Measurements from ENCODE around the gene HOXB5. TPM values are rescaled to one million over a fixed set of nuclear protein-coding genes. Genes with fewer than 3 reads are reported as not detected.

The HOXB5 gene
- total and polyA plus RNA-seq, 2 donors (not counting 1 experiment from before 2014, with no cell fraction given): not detected

DNA sequence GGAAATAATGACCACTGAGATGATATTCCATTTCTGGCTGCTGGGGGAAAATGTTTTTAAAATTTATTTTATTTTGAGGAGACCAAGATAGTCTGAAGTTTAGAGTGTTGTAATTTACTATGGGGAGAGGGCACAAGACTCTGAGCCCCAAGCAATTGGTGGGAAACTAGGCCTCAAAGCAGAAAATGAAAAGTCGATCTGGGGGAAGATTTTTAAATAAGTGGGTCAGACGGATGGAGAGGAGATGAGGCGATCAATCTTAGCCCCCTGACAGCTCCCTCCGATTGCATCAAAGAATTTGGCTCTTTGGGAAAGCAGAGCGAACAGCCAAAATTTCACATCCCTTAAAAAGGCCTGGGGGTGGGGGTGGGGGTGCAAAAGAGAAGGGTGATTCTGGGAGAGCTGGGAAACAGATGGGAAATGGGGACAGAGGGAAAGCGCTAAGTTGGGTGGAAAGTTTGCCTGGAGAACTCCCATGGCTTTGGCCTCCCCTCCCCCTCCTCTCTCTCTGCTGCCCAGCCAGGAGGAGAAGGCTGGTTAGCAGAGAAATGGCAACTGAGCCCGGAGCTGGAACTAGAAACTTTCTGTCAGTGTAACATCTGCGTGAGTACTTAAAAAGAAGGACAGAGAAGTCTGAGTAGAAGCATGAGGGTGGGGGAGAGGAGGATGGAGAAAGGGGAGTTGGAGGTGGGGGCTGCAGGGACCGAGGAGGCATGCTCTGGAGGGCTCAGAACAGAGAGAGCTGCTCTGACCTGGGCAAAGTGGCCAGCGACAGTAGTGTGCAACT lies 47.2 kb downstream of the HOXB5 start:
- Histone ChIP-seq H3K4me1 (ENCODE audit: control insufficient read depth in 2 of 2, insufficient read depth in 2 of 2, low read length in 2 of 2) (peaks cover 40 to 42% of the 10 kb centered on the region in 2 donors), H3K4me3 (ENCODE audit: control extremely low read depth in 1 of 5, extremely low read depth in 1 of 5, insufficient read depth in 1 of 5, low read depth in 2 of 5, low read length in 4 of 5) (no peak overlapping the region), H3K9me3 (ENCODE audit: control extremely low read depth in 1 of 3, control insufficient read depth in 2 of 3, insufficient read depth in 1 of 3, low read length in 2 of 3) (peaks cover 0 to 12% (median 0%) of the 10 kb centered on the region in 3 donors), H3K9ac (ENCODE audit: low read length) (no peak overlapping the region), H3K27ac (ENCODE audit: low read length in 2 of 2) (no peak overlapping the region), H2AFZ (ENCODE audit: insufficient read depth, low read depth, low read length, poor library complexity, severe bottlenecking) (no peak overlapping the region), H3K27me3 (replicated peaks in 1 of 4; ENCODE audit: control extremely low read depth in 1 of 4, control insufficient read depth in 3 of 4, insufficient read depth in 4 of 4, low read length in 3 of 4) (peaks cover 0 to 55% (median 21%) of the 10 kb centered on the region in 4 experiments), H3K4me2 (replicated peaks; ENCODE audit: low read depth, low read length, poor library complexity, severe bottlenecking) (no peak overlapping the region), H3K36me3 (replicated peaks in 1 of 2; ENCODE audit: control extremely low read depth in 1 of 2, control insufficient read depth in 1 of 2, extremely low read depth in 1 of 2, insufficient read depth in 2 of 2, low read length in 1 of 2) (no peaks in the 10 kb centered on the region), H4K20me1 (ENCODE audit: control insufficient read depth, insufficient read depth, low read length, poor library complexity, severe bottlenecking) (no peaks in the 10 kb centered on the region), H3K79me2 (ENCODE audit: control insufficient read depth, insufficient read depth, low read length) (no peaks in the 10 kb centered on the region)
- Mint-ChIP-seq H3K9me3 (ENCODE audit: insufficient read depth) (no peaks in the 10 kb centered on the region), H3K4me1 (peaks cover 27% of the 10 kb centered on the region), H3K4me3 (no peak overlapping the region), H3K27me3 (peaks cover 50% of the 10 kb centered on the region), H3K27ac (no peak overlapping the region)
- WGBS (ENCODE audit: insufficient coverage): 35% methylated on average over 4 of the region's 10 CpGs
- TF ChIP-seq EZH2 (IDR thresholded peaks at IDR 0.05; ENCODE audit: borderline replicate concordance, insufficient read depth, low read depth, low read length, poor library complexity, severe bottlenecking): no peak
- TF ChIP-seq, protein P1, sequence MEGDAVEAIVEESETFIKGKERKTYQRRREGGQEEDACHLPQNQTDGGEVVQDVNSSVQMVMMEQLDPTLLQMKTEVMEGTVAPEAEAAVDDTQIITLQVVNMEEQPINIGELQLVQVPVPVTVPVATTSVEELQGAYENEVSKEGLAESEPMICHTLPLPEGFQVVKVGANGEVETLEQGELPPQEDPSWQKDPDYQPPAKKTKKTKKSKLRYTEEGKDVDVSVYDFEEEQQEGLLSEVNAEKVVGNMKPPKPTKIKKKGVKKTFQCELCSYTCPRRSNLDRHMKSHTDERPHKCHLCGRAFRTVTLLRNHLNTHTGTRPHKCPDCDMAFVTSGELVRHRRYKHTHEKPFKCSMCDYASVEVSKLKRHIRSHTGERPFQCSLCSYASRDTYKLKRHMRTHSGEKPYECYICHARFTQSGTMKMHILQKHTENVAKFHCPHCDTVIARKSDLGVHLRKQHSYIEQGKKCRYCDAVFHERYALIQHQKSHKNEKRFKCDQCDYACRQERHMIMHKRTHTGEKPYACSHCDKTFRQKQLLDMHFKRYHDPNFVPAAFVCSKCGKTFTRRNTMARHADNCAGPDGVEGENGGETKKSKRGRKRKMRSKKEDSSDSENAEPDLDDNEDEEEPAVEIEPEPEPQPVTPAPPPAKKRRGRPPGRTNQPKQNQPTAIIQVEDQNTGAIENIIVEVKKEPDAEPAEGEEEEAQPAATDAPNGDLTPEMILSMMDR (IDR thresholded peaks at IDR 0.05): no peak
- DNase-seq: no peak
- CTCF ChIA-PET: interaction anchor here (0.6 to 1.5 kb wide), 3 partner anchors 54 to 296 kb away, joined by 3 to 4 read pairs (median 4); no protein-coding TSS in a partner anchor
- POLR2A ChIA-PET: interaction anchor here (0.6 kb wide), 2 partner anchors 661 to 942 kb away, joined by 3 to 8 read pairs; no protein-coding TSS in a partner anchor
- intact Hi-C loops (cut with micrococcal nuclease): loop anchor here (10.0 kb wide), 1 partner anchor 52 kb away; no protein-coding TSS in a partner anchor
- ATAC-seq (ENCODE audit: low read depth): no peak

DNA sequence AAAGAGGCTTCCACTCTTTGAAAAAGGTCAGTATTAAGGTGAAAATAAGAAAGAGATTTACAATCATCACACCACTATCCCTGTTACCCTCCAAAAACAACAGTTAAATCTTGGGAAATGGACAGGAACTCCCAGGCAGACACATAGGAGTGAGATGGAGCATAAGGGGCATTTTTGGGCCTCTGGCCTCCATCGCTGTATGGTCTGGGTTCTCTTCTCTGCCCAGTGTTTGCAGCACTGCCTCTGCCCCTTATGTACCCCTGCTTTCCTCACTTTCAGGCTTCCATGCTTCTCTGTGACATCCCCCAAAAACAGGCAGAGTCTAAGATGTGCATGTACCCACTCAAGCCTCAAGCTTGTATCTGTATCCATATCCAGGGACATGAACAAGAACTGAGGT lies 48.0 kb downstream of the HOXB5 start:
- CTCF ChIA-PET: no interaction called here
- H3K4me1 Mint-ChIP-seq: peaks cover 31% of the 10 kb centered on the region
- H4K20me1 ChIP-seq (ENCODE audit: control insufficient read depth, insufficient read depth, low read length, poor library complexity, severe bottlenecking): no peaks in the 10 kb centered on the region
- DNase-seq: no peak
- no peak for ATAC-seq (ENCODE audit: low read depth)
- H3K9ac ChIP-seq (ENCODE audit: low read length): no peak overlapping the region
- intact Hi-C loops (cut with micrococcal nuclease): loop anchor here (10.0 kb wide), 1 partner anchor 51 kb away; no protein-coding TSS in a partner anchor
- no peak overlapping the region for H3K27ac Mint-ChIP-seq
- H3K27ac ChIP-seq (ENCODE audit: low read length in 2 of 2): no peak overlapping the region
- no peaks in the 10 kb centered on the region for H3K79me2 ChIP-seq (ENCODE audit: control insufficient read depth, insufficient read depth, low read length)
- H3K4me3 ChIP-seq (ENCODE audit: control extremely low read depth in 1 of 5, extremely low read depth in 1 of 5, insufficient read depth in 1 of 5, low read depth in 2 of 5, low read length in 4 of 5): no peak overlapping the region
- TF ChIP-seq, protein P1 (IDR thresholded peaks at IDR 0.05): no peak
- TF ChIP-seq EZH2 (IDR thresholded peaks at IDR 0.05; ENCODE audit: borderline replicate concordance, insufficient read depth, low read depth, low read length, poor library complexity, severe bottlenecking): no peak
- no peaks in the 10 kb centered on the region for H3K9me3 Mint-ChIP-seq (ENCODE audit: insufficient read depth)
- no peaks in the 10 kb centered on the region for H3K36me3 ChIP-seq (replicated peaks in 1 of 2; ENCODE audit: control extremely low read depth in 1 of 2, control insufficient read depth in 1 of 2, extremely low read depth in 1 of 2, insufficient read depth in 2 of 2, low read length in 1 of 2)
- H3K4me2 ChIP-seq (replicated peaks; ENCODE audit: low read depth, low read length, poor library complexity, severe bottlenecking): no peak overlapping the region
- peak overlapping the region; percentile 94 for H3K4me3 Mint-ChIP-seq
- peaks cover 0 to 59% (median 25%) of the 10 kb centered on the region in 4 experiments for H3K27me3 ChIP-seq (replicated peaks in 1 of 4; ENCODE audit: control extremely low read depth in 1 of 4, control insufficient read depth in 3 of 4, insufficient read depth in 4 of 4, low read length in 3 of 4)
- POLR2A ChIA-PET: no interaction called here
- H3K27me3 Mint-ChIP-seq: peaks cover 53% of the 10 kb centered on the region
- peaks cover 0 to 12% (median 0%) of the 10 kb centered on the region in 3 donors for H3K9me3 ChIP-seq (ENCODE audit: control extremely low read depth in 1 of 3, control insufficient read depth in 2 of 3, insufficient read depth in 1 of 3, low read length in 2 of 3)
- no peak overlapping the region for H2AFZ ChIP-seq (ENCODE audit: insufficient read depth, low read depth, low read length, poor library complexity, severe bottlenecking)
- peaks cover 45 to 47% of the 10 kb centered on the region in 2 donors for H3K4me1 ChIP-seq (ENCODE audit: control insufficient read depth in 2 of 2, insufficient read depth in 2 of 2, low read length in 2 of 2)
- no CpG with 5 or more reads among the region's 1 CpG for WGBS (ENCODE audit: insufficient coverage)
